H1 (cell line): ENCODE measurements around the gene ZNF362. TPM values are rescaled to one million over a fixed set of nuclear protein-coding genes. Genes with fewer than 3 reads are reported as not detected.

Experiments
- CTCF ChIA-PET: fragments of 300-600 bp; sonication (Branson Sonifier 250); formaldehyde crosslinking; loops from one replicate; lab custom pipeline; 2021; ENCODE audit not compliant: partially characterized antibody; lab: Charles Lee
- POLR2A ChIA-PET: fragments of 300-600 bp; sonication (Branson Sonifier 250); formaldehyde crosslinking; loops from one replicate; lab custom pipeline; 2021; ENCODE audit warnings: inconsistent platforms; ENCODE audit not compliant: partially characterized antibody; lab: Charles Lee
- DNase-seq, 2 experiments: peaks; one replicate each; pipeline versions ENCODE4 v3.0.0 to v3.0.0-alpha.2; 2010 to 2022; ENCODE audit warnings: low spot score in 2 of 2, low read depth in 1 of 2, mixed read lengths in 1 of 2
- FAIRE-seq: peaks from 2 replicates; lab custom pipeline; 2011; peaks lifted over from hg19 to GRCh38; lab: Jason Lieb, UNC
- H2AFZ ChIP-seq: 2 replicates; pipeline ENCODE4 v1.8.1; 2012; ENCODE audit warnings: low read length, inconsistent platforms
- H2AK5ac ChIP-seq: 2 replicates; pipeline ENCODE4 v1.6.1; 2013; ENCODE audit warnings: low read depth, low read length
- H2BK120ac ChIP-seq: replicated peaks from 2 replicates; pipeline ENCODE3; 2013; ENCODE audit warnings: low read depth, low read length, inconsistent platforms
- H2BK12ac ChIP-seq: 2 replicates; pipeline ENCODE4 v1.6.1; 2013; ENCODE audit warnings: low read depth, low read length
- H2BK15ac ChIP-seq: 2 replicates; pipeline ENCODE4 v1.6.1; 2013; ENCODE audit warnings: low read length
- H2BK20ac ChIP-seq: 2 replicates; pipeline ENCODE4 v1.6.1; 2013; ENCODE audit warnings: low read length
- H2BK5ac ChIP-seq: 2 replicates; pipeline ENCODE4 v1.6.1; 2013; ENCODE audit warnings: low read depth, low read length
- H3K14ac ChIP-seq: 2 replicates; pipeline ENCODE4 v1.6.1; 2013; ENCODE audit warnings: inconsistent platforms; ENCODE audit not compliant: insufficient read length
- H3K18ac ChIP-seq: 2 replicates; pipeline ENCODE4 v1.6.1; 2013; ENCODE audit warnings: low read length; ENCODE audit errors: extremely low read depth
- H3K23ac ChIP-seq: 2 replicates; pipeline ENCODE4 v1.6.1; 2013; ENCODE audit warnings: inconsistent platforms; ENCODE audit not compliant: insufficient read length
- H3K23me2 ChIP-seq: 2 replicates; pipeline ENCODE4 v1.6.1; 2013; ENCODE audit warnings: low read depth, low read length
- H3K27ac ChIP-seq: 2 replicates; pipeline ENCODE4 v1.6.1; 2011; ENCODE audit warnings: low read depth, low read length, inconsistent platforms
- H3K27me3 ChIP-seq, 4 experiments: replicated peaks in 1 of 4; 1 replicate in 1 of 4; 2 replicates in 3 of 4; pipeline versions ENCODE4 v1.6.1 to v1.8.1; 2011 to 2013; ENCODE audit warnings: low read length in 3 of 4, mild to moderate bottlenecking in 3 of 4, inconsistent platforms in 2 of 4, mixed read lengths in 2 of 4, moderate library complexity in 1 of 4; ENCODE audit not compliant: control insufficient read depth in 3 of 4, insufficient read depth in 3 of 4; ENCODE audit errors: extremely low read depth in 1 of 4
- H3K36me3 ChIP-seq, 4 experiments: 2 replicates each; pipeline versions ENCODE4 v1.6.1 to v1.8.1; 2011 to 2013; ENCODE audit warnings: mild to moderate bottlenecking in 4 of 4, low read length in 3 of 4, moderate library complexity in 2 of 4, control low read depth in 1 of 4, inconsistent platforms in 1 of 4; ENCODE audit not compliant: insufficient read depth in 4 of 4, control insufficient read depth in 2 of 4
- H3K4ac ChIP-seq: replicated peaks from 2 replicates; pipeline ENCODE3; 2013; ENCODE audit warnings: low read length, low read depth, mixed read lengths, inconsistent platforms; ENCODE audit not compliant: insufficient read length
- H3K4me1 ChIP-seq, 4 experiments: replicated peaks in 1 of 4; 1 replicate in 1 of 4; 2 replicates in 3 of 4; pipeline versions ENCODE4 v1.6.1 to v1.8.1; 2011 to 2013; ENCODE audit warnings: low read length in 3 of 4, inconsistent platforms in 2 of 4, mixed read lengths in 1 of 4; ENCODE audit not compliant: insufficient read depth in 4 of 4, control insufficient read depth in 3 of 4
- H3K4me2 ChIP-seq, 2 experiments: 2 replicates each; pipeline versions ENCODE4 v1.6.1 to v1.8.1; 2011 to 2013; ENCODE audit warnings: low read depth in 2 of 2, low read length in 2 of 2, control low read depth in 1 of 2, inconsistent platforms in 1 of 2, mild to moderate bottlenecking in 1 of 2; ENCODE audit not compliant: insufficient read depth in 1 of 2
- H3K4me3 ChIP-seq, 4 experiments: fragments of 200-600, 300-600 bp in 1 of 4; sonication (generic), shearing (Covaris generic), sonication (Bioruptor Twin) in 1 of 4; 2 replicates each; pipeline versions ENCODE4 v1.5.1 to v1.8.1; 2011 to 2016; ENCODE audit warnings: low read length in 4 of 4, low read depth in 3 of 4, control low read depth in 2 of 4, inconsistent platforms in 2 of 4, mild to moderate bottlenecking in 2 of 4, mixed read lengths in 1 of 4, moderate library complexity in 1 of 4; ENCODE audit not compliant: insufficient read depth in 2 of 4; ENCODE audit errors: extremely low read depth in 1 of 4
- H3K56ac ChIP-seq: replicated peaks from 2 replicates; pipeline ENCODE3; 2013; ENCODE audit warnings: low read depth, mild to moderate bottlenecking, mixed read lengths, low read length, inconsistent platforms; ENCODE audit not compliant: insufficient read length
- H3K79me1 ChIP-seq: 2 replicates; pipeline ENCODE4 v1.6.1; 2013; ENCODE audit warnings: low read depth, low read length, control low read depth
- H3K79me2 ChIP-seq, 2 experiments: 2 replicates each; pipeline versions ENCODE4 v1.6.1 to v1.8.1; 2012 to 2013; ENCODE audit warnings: low read length in 2 of 2, mild to moderate bottlenecking in 2 of 2, inconsistent platforms in 1 of 2; ENCODE audit not compliant: insufficient read depth in 2 of 2, control insufficient read depth in 1 of 2
- H3K9ac ChIP-seq, 4 experiments: replicated peaks in 1 of 4; 1 replicate in 1 of 4; 2 replicates in 3 of 4; pipeline versions ENCODE4 v1.6.1 to v1.8.1; 2011 to 2013; ENCODE audit warnings: low read depth in 3 of 4, low read length in 3 of 4, control low read depth in 2 of 4, mild to moderate bottlenecking in 2 of 4, moderate library complexity in 2 of 4, inconsistent platforms in 1 of 4; ENCODE audit errors: extremely low read depth in 1 of 4
- H3K9me3 ChIP-seq, 2 experiments: 2 replicates each; pipeline versions ENCODE4 v1.6.1 to v1.8.1; 2012 to 2013; ENCODE audit warnings: mild to moderate bottlenecking in 2 of 2, moderate library complexity in 2 of 2, control low read depth in 1 of 2, inconsistent platforms in 1 of 2, low read depth in 1 of 2, low read length in 1 of 2, mixed read lengths in 1 of 2; ENCODE audit not compliant: insufficient read depth in 2 of 2
- H4K20me1 ChIP-seq, 2 experiments: replicated peaks in 1 of 2; 2 replicates each; pipeline versions ENCODE3 to v1.8.1; 2011 to 2013; ENCODE audit warnings: inconsistent platforms in 2 of 2, low read length in 2 of 2, mild to moderate bottlenecking in 1 of 2; ENCODE audit not compliant: insufficient read depth in 2 of 2, control insufficient read depth in 1 of 2
- H4K5ac ChIP-seq: 2 replicates; pipeline ENCODE4 v1.6.1; 2013; ENCODE audit warnings: low read length, low read depth, mixed read lengths, inconsistent platforms; ENCODE audit not compliant: insufficient read length
- H4K8ac ChIP-seq: 2 replicates; pipeline ENCODE4 v1.8.0; 2013; ENCODE audit warnings: mild to moderate bottlenecking, moderate library complexity, low read length, inconsistent platforms; ENCODE audit not compliant: insufficient read depth; ENCODE audit errors: extremely low read depth
- H4K91ac ChIP-seq: replicated peaks from 2 replicates; pipeline ENCODE3; 2013; ENCODE audit warnings: low read length, mixed read lengths, inconsistent platforms; ENCODE audit not compliant: insufficient read length
- ASH2L ChIP-seq: fragments of 200-600, 300-600 bp; sonication (generic); IDR thresholded peaks from one replicate; pipeline ENCODE4 v1.7.1; 2017; ENCODE audit warnings: low read length
- BACH1 ChIP-seq: IDR thresholded peaks from 2 replicates; pipeline ENCODE4 v1.6.1; 2012; ENCODE audit warnings: low read length, improper control_type of control experiment
- CHD2 ChIP-seq: IDR thresholded peaks from 2 replicates; pipeline ENCODE4 v1.6.1; 2012; ENCODE audit warnings: low read length, improper control_type of control experiment
- RXRA ChIP-seq: IDR thresholded peaks from 2 replicates; pipeline ENCODE4 v1.6.1; 2011; ENCODE audit warnings: low read depth, mild to moderate bottlenecking, low read length, moderate library complexity; ENCODE audit not compliant: insufficient read depth
- SAP30 ChIP-seq: fragments of 300-600 bp; sonication (generic); IDR thresholded peaks from 2 replicates; pipeline ENCODE4 v1.7.1; 2012; ENCODE audit warnings: low read length, moderate library complexity, mild to moderate bottlenecking, inconsistent platforms; ENCODE audit not compliant: insufficient read depth, insufficient replicate concordance
- SIN3A ChIP-seq, 2 experiments: IDR thresholded peaks in 1 of 2; conservative IDR thresholded peaks in 1 of 2; 2 replicates each; pipeline ENCODE4 v1.6.1; 2011 to 2012; ENCODE audit warnings: low read length in 2 of 2, improper control_type of control experiment in 1 of 2, low read depth in 1 of 2, mild to moderate bottlenecking in 1 of 2
- SUZ12 ChIP-seq: fragments of 200-600 bp; sonication (generic); IDR thresholded peaks from 2 replicates; pipeline ENCODE4 v1.6.1; 2012; ENCODE audit warnings: mild to moderate bottlenecking, inconsistent platforms, low read length, moderate library complexity, mixed read lengths
- whole genome bisulfite sequencing, 2 experiments: shearing (Covaris generic) in 1 of 2; methylation state at CpG; one replicate each; pipeline versions ENCODE4 v1.1.6 to v1.1.7; 2013 to 2015; ENCODE audit warnings: low lambda C conversion rate in 2 of 2, mixed read lengths in 2 of 2, inconsistent platforms in 1 of 2, low coverage in 1 of 2, missing lambda C conversion rate in 1 of 2; ENCODE audit not compliant: insufficient replicate concordance in 2 of 2, insufficient coverage in 1 of 2, insufficient read length in 1 of 2; ENCODE audit errors: extremely low coverage in 1 of 2, missing lambda C conversion rate in 1 of 2; 5-methylcytosine and 5-hydroxymethylcytosine counted together
- polyA plus RNA-seq, 7 experiments: library from polyadenylated mRNA; depleted of rRNA in 3 of 7; stranded (reverse) in 5 of 7; unstranded in 2 of 7; fragments of >200 nt in 5 of 7; fragments of 200-250 nt in 2 of 7; gene quantifications; 1 replicate in 5 of 7; 2 replicates in 1 of 7; 4 replicates in 1 of 7; pipeline versions ENCODE4 v1.2.1 to v1.2.3, GENCODE V29; 2011 to 2013; ENCODE audit warnings: missing spikeins in 2 of 7, mixed read lengths in 2 of 7
- total RNA-seq: library from RNA; stranded (reverse); fragmentation: NEBNext Ultra II Directional; extraction: Animal tissue kit (Norgen Biotek cat#: 25700); gene quantifications from 2 replicates; pipeline ENCODE4 v1.2.1, GENCODE V29; 2021

The ZNF362 gene
- total and polyA plus RNA-seq, 2 of the 8 experiments (the other 6 are each of a cell fraction or from before 2014, with no cell fraction given) = 24.2 to 27.8 TPM

DNA sequence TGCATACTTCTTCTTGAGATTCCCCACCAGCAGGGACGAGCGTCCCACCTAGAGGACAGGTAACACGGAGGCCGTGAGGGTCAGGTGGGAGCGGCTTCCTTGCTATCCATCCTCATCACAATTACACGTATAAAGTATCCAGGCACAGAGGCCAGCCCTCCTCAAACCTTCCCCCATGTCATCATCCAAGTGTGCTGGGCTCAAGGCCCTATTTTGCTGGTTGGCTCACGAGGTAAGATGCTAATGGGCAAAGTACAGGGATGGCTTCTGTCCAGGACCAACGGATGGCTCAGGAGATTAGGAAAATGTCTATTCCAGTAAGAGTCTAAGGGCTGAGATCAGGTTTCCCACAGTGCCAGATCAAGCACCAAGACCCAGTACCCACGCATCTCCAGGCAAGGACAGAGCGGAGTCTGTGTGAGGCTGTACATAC lies 76.1 kb downstream of the ZNF362 start:
- H3K4me3 ChIP-seq = no peak overlapping the region
- no peak overlapping the region for H2BK12ac ChIP-seq
- H3K18ac ChIP-seq = no peak overlapping the region
- WGBS, 2 experiments = 87% methylated on average over 10 of the region's 10 CpGs; no CpG with 5 or more reads in 1 of the 2 experiments
- no peak overlapping the region for H3K4me2 ChIP-seq
- no peak overlapping the region for H3K27ac ChIP-seq
- no peak overlapping the region for H2BK15ac ChIP-seq
- peaks cover 0 to 6% of the 10 kb centered on the region in 2 experiments for H4K20me1 ChIP-seq
- no peak overlapping the region for H3K14ac ChIP-seq
- peaks cover 0 to 9% (median 7%) of the 10 kb centered on the region in 4 experiments; a peak in 5 of 8 replicates for H3K36me3 ChIP-seq
- no peak for DNase-seq
- no peak overlapping the region for H3K4ac ChIP-seq
- no peak overlapping the region for H3K23ac ChIP-seq
- peaks cover 0 to 3% (median under 1%) of the 10 kb centered on the region in 4 experiments; a peak in 2 of 7 replicates for H3K4me1 ChIP-seq
- TF ChIP-seq CHD2 = no peak
- TF ChIP-seq RXRA = no peak
- no peak for TF ChIP-seq ASH2L
- TF ChIP-seq BACH1 = no peak
- no peak for TF ChIP-seq SUZ12
- TF ChIP-seq SAP30 = no peak
- TF ChIP-seq SIN3A (conservative IDR thresholded peaks at IDR 0.05 in 1 of 2, IDR thresholded peaks at IDR 0.05 in 1 of 2; ENCODE audit: low read depth in 1 of 2, low read length in 2 of 2) = no peak
- no peak overlapping the region for H3K56ac ChIP-seq
- no peaks in the 10 kb centered on the region for H3K79me1 ChIP-seq
- no peak overlapping the region for H2BK20ac ChIP-seq
- ChIA-PET POLR2A (no interaction called here), CTCF (interaction anchor here (1.2 to 1.5 kb wide), 2 partner anchors 12 to 37 kb away, joined by 4 read pairs; partner anchors contain the start of gene A3GALT2)
- no peak overlapping the region for H4K91ac ChIP-seq
- H3K23me2 ChIP-seq = no peaks in the 10 kb centered on the region
- no peak overlapping the region for H4K8ac ChIP-seq
- H3K9ac ChIP-seq = no peak overlapping the region
- no peak overlapping the region for H2AFZ ChIP-seq
- no peaks in the 10 kb centered on the region for H3K79me2 ChIP-seq
- no peaks in the 10 kb centered on the region for H3K27me3 ChIP-seq
- H2AK5ac ChIP-seq = no peak overlapping the region
- no peak overlapping the region for H2BK120ac ChIP-seq
- FAIRE-seq = no peak
- H3K9me3 ChIP-seq = no peaks in the 10 kb centered on the region
- H4K5ac ChIP-seq = no peak overlapping the region
- H2BK5ac ChIP-seq = no peak overlapping the region
